B cell (primary cell): ENCODE measurements around the gene TRAF5. TPM values are rescaled to one million over a fixed set of nuclear protein-coding genes. Genes with fewer than 3 reads are reported as not detected.

Source experiments
- ATAC-seq: fragments of 200-7000 bp; cut with Tn5 transposase; one replicate; pipeline ENCODE4 v1.10.0; 2021; ENCODE audit warnings: low read depth, mild to moderate bottlenecking, moderate number of reproducible peaks, moderate library complexity
- CTCF ChIA-PET: fragments of 350-600 bp; sonication (Branson Sonifier 250); formaldehyde crosslinking; loops from one replicate; lab custom pipeline; 2021; ENCODE audit warnings: antibody characterized with exemption, inconsistent platforms; lab: Charles Lee
- POLR2A ChIA-PET: fragments of 350-600 bp; sonication (Branson Sonifier 250); formaldehyde crosslinking; loops from one replicate; lab custom pipeline; 2021; ENCODE audit warnings: antibody characterized with exemption; lab: Charles Lee
- DNase-seq: peaks from one replicate; pipeline ENCODE4 v3.0.0; 2013
- H2AFZ ChIP-seq: 2 replicates; pipeline ENCODE4 v1.6.1; 2012; ENCODE audit warnings: mild to moderate bottlenecking, low read depth, low read length; ENCODE audit not compliant: insufficient read depth, poor library complexity, severe bottlenecking
- H3K27ac ChIP-seq, 2 donors: 1 replicate in 1 of 2; 2 replicates in 1 of 2; pipeline ENCODE4 v1.5.1; 2012 to 2013; ENCODE audit warnings: low read length in 2 of 2, mild to moderate bottlenecking in 2 of 2, moderate library complexity in 1 of 2
- H3K27me3 ChIP-seq, 4 experiments: fragments of 200-600 bp in 1 of 4; sonication (generic) in 1 of 4; replicated peaks in 1 of 4; 1 replicate in 2 of 4; 2 replicates in 2 of 4; pipeline versions ENCODE4 v1.6.1 to v1.7.0; 2013 to 2016; ENCODE audit warnings: low read length in 3 of 4, mild to moderate bottlenecking in 2 of 4, mixed read lengths in 1 of 4, moderate library complexity in 1 of 4; ENCODE audit not compliant: insufficient read depth in 4 of 4, control insufficient read depth in 3 of 4; ENCODE audit errors: control extremely low read depth in 1 of 4
- H3K36me3 ChIP-seq, 2 experiments: replicated peaks in 1 of 2; 1 replicate in 1 of 2; 2 replicates in 1 of 2; pipeline versions ENCODE4 v1.6.1 to v1.7.1; 2013; ENCODE audit warnings: low read length in 1 of 2; ENCODE audit not compliant: insufficient read depth in 2 of 2, control insufficient read depth in 1 of 2; ENCODE audit errors: control extremely low read depth in 1 of 2, extremely low read depth in 1 of 2
- H3K4me1 ChIP-seq, 2 donors: fragments of 200-600 bp in 1 of 2; sonication (generic) in 1 of 2; 1 replicate in 1 of 2; 2 replicates in 1 of 2; pipeline versions ENCODE4 v1.5.1 to v1.6.1; 2013 to 2017; ENCODE audit warnings: low read length in 2 of 2; ENCODE audit not compliant: control insufficient read depth in 2 of 2, insufficient read depth in 2 of 2
- H3K4me2 ChIP-seq: replicated peaks from 2 replicates; pipeline ENCODE3; 2012; ENCODE audit warnings: mild to moderate bottlenecking, low read depth, low read length; ENCODE audit not compliant: poor library complexity, severe bottlenecking
- H3K4me3 ChIP-seq, 5 experiments: fragments of 200-600 bp in 1 of 5; sonication (generic) in 1 of 5; 1 replicate in 3 of 5; 2 replicates in 2 of 5; pipeline versions ENCODE4 v1.5.1 to v1.7.0; 2011 to 2016; ENCODE audit warnings: low read length in 4 of 5, mild to moderate bottlenecking in 4 of 5, low read depth in 2 of 5, control low read depth in 1 of 5, moderate library complexity in 1 of 5; ENCODE audit not compliant: insufficient read depth in 1 of 5; ENCODE audit errors: control extremely low read depth in 1 of 5, extremely low read depth in 1 of 5
- H3K79me2 ChIP-seq: fragments of 200-600 bp; sonication (generic); one replicate; pipeline ENCODE4 v1.6.0; 2016; ENCODE audit warnings: low read length; ENCODE audit not compliant: control insufficient read depth, insufficient read depth
- H3K9ac ChIP-seq: fragments of 200-600 bp; sonication (generic); 2 replicates; pipeline ENCODE4 v1.6.1; 2017; ENCODE audit warnings: mild to moderate bottlenecking, low read length, moderate library complexity
- H3K9me3 ChIP-seq, 3 donors: one replicate each; pipeline versions ENCODE4 v1.6.1 to v1.7.1; 2013; ENCODE audit warnings: low read length in 2 of 3; ENCODE audit not compliant: control insufficient read depth in 2 of 3, insufficient read depth in 1 of 3; ENCODE audit errors: control extremely low read depth in 1 of 3
- H4K20me1 ChIP-seq: 2 replicates; pipeline ENCODE4 v1.6.0; 2012; ENCODE audit warnings: mild to moderate bottlenecking, low read length; ENCODE audit not compliant: insufficient read depth, control insufficient read depth, poor library complexity, severe bottlenecking
- H3K27ac Mint-ChIP-seq: one replicate; pipeline ENCODE4 v1.8.0; 2021; ENCODE audit warnings: mixed read lengths
- H3K27me3 Mint-ChIP-seq: one replicate; pipeline ENCODE4 v1.8.0; 2021; ENCODE audit warnings: mixed read lengths
- H3K4me1 Mint-ChIP-seq: one replicate; pipeline ENCODE4 v1.8.0; 2021; ENCODE audit warnings: mixed read lengths
- H3K4me3 Mint-ChIP-seq: one replicate; pipeline ENCODE4 v1.8.0; 2021; ENCODE audit warnings: mixed read lengths
- H3K9me3 Mint-ChIP-seq: one replicate; pipeline ENCODE4 v1.8.0; 2022; ENCODE audit warnings: mixed read lengths; ENCODE audit not compliant: insufficient read depth
- EZH2 ChIP-seq: IDR thresholded peaks from 2 replicates; pipeline ENCODE4 v1.6.1; 2012; ENCODE audit warnings: borderline replicate concordance, low read depth, mild to moderate bottlenecking, moderate library complexity, low read length; ENCODE audit not compliant: insufficient read depth, poor library complexity, severe bottlenecking
- WGBS: methylation state at CpG from one replicate; pipeline ENCODE4 v1.1.5; 2013; ENCODE audit warnings: missing lambda C conversion rate; ENCODE audit not compliant: insufficient coverage; 5-methylcytosine and 5-hydroxymethylcytosine counted together
- intact Hi-C: fragments of 100-400 bp; cut with micrococcal nuclease; formaldehyde crosslinking; loops from one replicate; pipeline ENCODE4 v1.10.0; 2022
- polyA plus RNA-seq: library from polyadenylated mRNA; depleted of rRNA; stranded (reverse); fragments of >200 nt; gene quantifications from 2 replicates; pipeline ENCODE4 v1.2.3, GENCODE V29; 2012
- total RNA-seq, 2 donors: library from RNA; stranded (reverse); fragments of 120-200 nt in 1 of 2; gene quantifications; 1 replicate in 1 of 2; 2 replicates in 1 of 2; pipeline versions ENCODE4 v1.2.3 to v1.2.4, GENCODE V29; 2013 to 2022
- TF ChIP-seq, protein P1 (sequence below): fragments of 200-600 bp; IDR thresholded peaks from one replicate; pipeline ENCODE4 v1.8.0; 2022; ENCODE audit warnings: antibody characterized with exemption, mild to moderate bottlenecking

TRAF5 gene
- total and polyA plus RNA-seq, 2 donors (not counting 1 experiment from before 2014, with no cell fraction given), result 129 to 143 TPM

DNA sequence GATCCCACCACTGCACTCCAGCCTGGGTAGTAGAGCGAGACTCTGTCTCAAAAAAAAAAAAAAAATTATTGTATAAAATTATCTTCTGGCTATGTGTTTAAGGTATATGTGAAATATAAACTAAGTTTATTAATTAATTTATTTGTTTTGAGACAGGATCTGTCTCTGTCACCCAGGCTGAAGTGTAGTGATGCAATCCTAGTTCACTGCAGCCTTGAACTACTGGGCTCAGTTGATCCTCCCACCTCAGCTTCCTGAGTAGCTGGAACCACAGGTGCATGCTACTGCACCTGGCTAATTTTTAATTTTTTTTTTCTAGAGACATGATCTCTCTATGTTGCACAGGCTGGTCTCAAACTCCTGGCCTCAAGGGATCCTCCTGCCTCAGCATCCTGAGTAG lies 97.4 kb downstream of the TRAF5 start:
- H3K4me2 ChIP-seq, result no peak overlapping the region
- Mint-ChIP-seq H3K4me1 (no peaks in the 10 kb centered on the region), H3K4me3 (no peak overlapping the region), H3K27me3 (no peaks in the 10 kb centered on the region), H3K27ac (no peak overlapping the region), H3K9me3 (no peaks in the 10 kb centered on the region)
- no peaks in the 10 kb centered on the region for H4K20me1 ChIP-seq
- no peak for TF ChIP-seq EZH2
- TF ChIP-seq, protein P1, sequence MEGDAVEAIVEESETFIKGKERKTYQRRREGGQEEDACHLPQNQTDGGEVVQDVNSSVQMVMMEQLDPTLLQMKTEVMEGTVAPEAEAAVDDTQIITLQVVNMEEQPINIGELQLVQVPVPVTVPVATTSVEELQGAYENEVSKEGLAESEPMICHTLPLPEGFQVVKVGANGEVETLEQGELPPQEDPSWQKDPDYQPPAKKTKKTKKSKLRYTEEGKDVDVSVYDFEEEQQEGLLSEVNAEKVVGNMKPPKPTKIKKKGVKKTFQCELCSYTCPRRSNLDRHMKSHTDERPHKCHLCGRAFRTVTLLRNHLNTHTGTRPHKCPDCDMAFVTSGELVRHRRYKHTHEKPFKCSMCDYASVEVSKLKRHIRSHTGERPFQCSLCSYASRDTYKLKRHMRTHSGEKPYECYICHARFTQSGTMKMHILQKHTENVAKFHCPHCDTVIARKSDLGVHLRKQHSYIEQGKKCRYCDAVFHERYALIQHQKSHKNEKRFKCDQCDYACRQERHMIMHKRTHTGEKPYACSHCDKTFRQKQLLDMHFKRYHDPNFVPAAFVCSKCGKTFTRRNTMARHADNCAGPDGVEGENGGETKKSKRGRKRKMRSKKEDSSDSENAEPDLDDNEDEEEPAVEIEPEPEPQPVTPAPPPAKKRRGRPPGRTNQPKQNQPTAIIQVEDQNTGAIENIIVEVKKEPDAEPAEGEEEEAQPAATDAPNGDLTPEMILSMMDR, result no peak
- intact Hi-C loops, result no loop called here
- H3K4me3 ChIP-seq, result no peak overlapping the region
- ChIA-PET CTCF (no interaction called here), POLR2A (no interaction called here)
- no peaks in the 10 kb centered on the region for H3K36me3 ChIP-seq
- H3K9ac ChIP-seq, result no peak overlapping the region
- no peaks in the 10 kb centered on the region for H3K4me1 ChIP-seq
- H3K79me2 ChIP-seq, result no peaks in the 10 kb centered on the region
- DNase-seq, result no peak
- no CpG with 5 or more reads among the region's 1 CpG for WGBS
- no peaks in the 10 kb centered on the region for H3K9me3 ChIP-seq
- ATAC-seq, result no peak
- no peaks in the 10 kb centered on the region for H3K27me3 ChIP-seq
- no peak overlapping the region for H3K27ac ChIP-seq
- no peak overlapping the region for H2AFZ ChIP-seq

Other genes with a start within 250 kb of the TRAF5 start
- not detected in 2 replicates for gene KCNH1, start 192.7 kb upstream of the TRAF5 start, total RNA-seq
- gene KCNH1, start 192.7 kb upstream of the TRAF5 start, polyA plus RNA-seq, result not detected in 2 replicates
- 120 and 124 TPM in 2 replicates for gene RCOR3, start 67.5 kb upstream of the TRAF5 start, total RNA-seq
- 42.7 and 82.9 TPM in 2 replicates for gene RCOR3, start 67.5 kb upstream of the TRAF5 start, polyA plus RNA-seq
- not detected in 2 replicates for gene RD3, start 165.3 kb downstream of the TRAF5 start, total RNA-seq
- gene RD3, start 165.3 kb downstream of the TRAF5 start, polyA plus RNA-seq, result not detected in 2 replicates